Heart left ventricle (tissue), 13 donors: ENCODE measurements around the gene NSUN4.

ENCODE experiments used
- POLR2A ChIP-seq, 2 donors: fragments of 450-650 bp; IDR thresholded peaks; one replicate each; pipeline ENCODE4 v1.6.1; 2017; ENCODE audit warnings: antibody characterized with exemption in 2 of 2, mild to moderate bottlenecking in 2 of 2, moderate library complexity in 2 of 2
- TF ChIP-seq, protein P1 (sequence below), 12 donors: fragments of 200-600 bp; sonication (generic) in 4 of 12; IDR thresholded peaks; one replicate each; pipeline versions ENCODE4 v1.5.0 to v1.8.0; 2018 to 2022; ENCODE audit warnings: antibody characterized with exemption in 12 of 12, mild to moderate bottlenecking in 5 of 12
- donor health status: ischemic (EF 13 %, LVEDD 7.1; RV severe dilation, severe dysfunction).
- donor health status: DM: no; HTN: yes; CAD: no.
- donor health status: DM: no; HTN: no; CAD: no.
- donor health status: ischemic (EF 25% LVEDD 6.9; RV normal size, moderate dysfunction).
- donor health status: ischemic (EF 25% LVEDD 5.7; RV mildly dilated, moderate dysfunction).
- donor health status: ischemic (EF 35%, LVEDD 5.7; RV mildly dilated, moderate dysfunction).
- donor health status: nonischemic (EF 11% LVEDD 7.7; RV severe dilation, severe dysfunction).
- donor health status: DM: yes; HTN: yes; CAD: no.
- donor health status: PGD.
- donor health status: ischemic (EF 29% LVEDD 5.4; RV normal size, mild dysfunction).
- donor health status: nonischemic (EF 23%, LVEDD 6.1; RV moderate dilation, normal function).

DNA sequence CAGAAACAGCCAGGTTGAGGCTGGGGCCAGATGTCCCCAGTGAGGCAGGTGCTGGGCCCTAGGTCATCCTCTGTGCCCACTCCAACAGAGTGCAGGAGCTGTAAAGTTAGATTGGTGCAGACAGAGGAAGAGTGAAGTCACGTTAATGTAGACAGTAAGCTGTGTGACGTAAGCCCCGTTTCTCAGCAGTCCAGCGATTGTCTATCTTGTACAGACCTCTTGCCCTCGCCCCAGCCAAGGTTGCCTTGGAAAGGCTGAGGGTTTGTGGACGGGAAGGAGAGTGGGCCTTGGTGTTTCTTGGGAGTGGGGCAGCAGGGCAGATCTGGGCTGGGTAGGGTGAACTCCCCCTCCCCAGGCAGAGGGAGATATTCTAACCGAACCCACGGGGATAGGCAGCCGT lies 67.0 kb downstream of the NSUN4 start:
- TF ChIP-seq, protein P1, sequence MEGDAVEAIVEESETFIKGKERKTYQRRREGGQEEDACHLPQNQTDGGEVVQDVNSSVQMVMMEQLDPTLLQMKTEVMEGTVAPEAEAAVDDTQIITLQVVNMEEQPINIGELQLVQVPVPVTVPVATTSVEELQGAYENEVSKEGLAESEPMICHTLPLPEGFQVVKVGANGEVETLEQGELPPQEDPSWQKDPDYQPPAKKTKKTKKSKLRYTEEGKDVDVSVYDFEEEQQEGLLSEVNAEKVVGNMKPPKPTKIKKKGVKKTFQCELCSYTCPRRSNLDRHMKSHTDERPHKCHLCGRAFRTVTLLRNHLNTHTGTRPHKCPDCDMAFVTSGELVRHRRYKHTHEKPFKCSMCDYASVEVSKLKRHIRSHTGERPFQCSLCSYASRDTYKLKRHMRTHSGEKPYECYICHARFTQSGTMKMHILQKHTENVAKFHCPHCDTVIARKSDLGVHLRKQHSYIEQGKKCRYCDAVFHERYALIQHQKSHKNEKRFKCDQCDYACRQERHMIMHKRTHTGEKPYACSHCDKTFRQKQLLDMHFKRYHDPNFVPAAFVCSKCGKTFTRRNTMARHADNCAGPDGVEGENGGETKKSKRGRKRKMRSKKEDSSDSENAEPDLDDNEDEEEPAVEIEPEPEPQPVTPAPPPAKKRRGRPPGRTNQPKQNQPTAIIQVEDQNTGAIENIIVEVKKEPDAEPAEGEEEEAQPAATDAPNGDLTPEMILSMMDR (IDR thresholded peaks at IDR 0.05): no peak
- TF ChIP-seq POLR2A (IDR thresholded peaks at IDR 0.05): no peak
